Prostate gland (tissue), 2 donors: ENCODE measurements around the gene PITX1.

Experiments
- CTCF ChIP-seq, 4 experiments: fragments of 200-600 bp in 2 of 4; fragments of 450-650 bp in 2 of 4; sonication (generic) in 2 of 4; IDR thresholded peaks; 1 replicate in 3 of 4; 2 replicates in 1 of 4; pipeline ENCODE4 v1.5.1; 2016 to 2019; ENCODE audit warnings: antibody characterized with exemption in 4 of 4, mild to moderate bottlenecking in 2 of 4, moderate library complexity in 2 of 4
- POLR2A ChIP-seq: fragments of 450-650 bp; IDR thresholded peaks from one replicate; pipeline ENCODE4 v1.6.1; 2016; ENCODE audit warnings: antibody characterized with exemption, mild to moderate bottlenecking

- TF ChIP-seq POLR2A (no peak), CTCF (IDR thresholded peaks at IDR 0.05) (no peak)
Measured at GRCh38 chr5:135056316-135057030, 22.4 kb upstream of the PITX1 start.
